Daoy (cell line): ENCODE data around the gene PITRM1. TPM values are rescaled to one million over a fixed set of nuclear protein-coding genes. Genes with fewer than 3 reads are reported as not detected.

Source experiments
- DNase-seq: peaks from one replicate; pipeline ENCODE4 v3.0.0-alpha.2; 2015; ENCODE audit warnings: low read depth
- total RNA-seq: library from RNA; depleted of rRNA; stranded (reverse); fragments of >200 nt; shearing (Covaris generic); gene quantifications from 2 replicates; pipeline ENCODE4 v1.2.3, GENCODE V29; 2014

Gene PITRM1
- total RNA-seq, 1 experiment from 2014 or later: 37.8 TPM

DNA sequence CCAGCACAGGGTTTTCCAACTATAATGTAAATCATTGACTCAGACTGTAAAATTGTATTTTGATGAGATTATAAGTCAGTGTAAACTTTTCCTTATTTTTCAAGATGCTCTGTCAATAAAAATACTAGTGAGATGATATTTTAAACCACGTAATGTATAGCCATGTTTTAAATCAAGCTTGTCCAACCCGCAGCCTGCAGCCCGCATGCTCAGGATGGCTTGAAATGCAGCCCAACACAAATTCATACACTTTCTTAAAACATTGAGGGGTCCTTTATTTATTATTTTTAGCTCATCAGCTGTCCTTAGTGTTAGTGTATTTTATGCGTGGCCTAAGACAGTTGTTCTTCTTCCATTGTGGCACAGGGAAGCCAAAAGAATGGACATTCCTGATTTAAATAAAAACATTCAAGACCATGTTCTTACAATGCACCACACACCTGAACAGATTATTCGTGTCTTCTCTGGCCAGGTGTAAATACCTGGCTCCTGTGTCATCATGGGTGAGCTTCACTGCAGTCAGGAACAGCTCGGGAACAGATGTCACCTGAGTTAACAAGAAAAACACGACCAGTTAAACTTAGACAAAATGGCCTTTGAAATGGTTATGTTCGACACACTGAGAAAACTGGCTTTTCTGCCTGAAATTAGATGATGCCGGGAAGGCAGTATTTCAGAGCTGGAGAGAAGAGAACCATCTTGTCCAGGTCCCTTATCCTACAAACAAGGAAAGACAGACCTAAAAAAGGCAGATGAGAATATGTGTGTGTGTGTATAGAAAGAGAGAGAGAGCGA is 5.9 kb downstream of the PITRM1 start:
- no peak for DNase-seq

GRCh38 chr10:3165196-3165595 is 7.4 kb downstream of the PITRM1 start:
- DNase-seq: no peak

GRCh38 chr10:3163879-3164278 is 8.7 kb downstream of the PITRM1 start:
- no peak for DNase-seq

- DNase-seq: no peak
Observed at GRCh38 chr10:3162533-3162932, 10.0 kb downstream of the PITRM1 start.

DNA sequence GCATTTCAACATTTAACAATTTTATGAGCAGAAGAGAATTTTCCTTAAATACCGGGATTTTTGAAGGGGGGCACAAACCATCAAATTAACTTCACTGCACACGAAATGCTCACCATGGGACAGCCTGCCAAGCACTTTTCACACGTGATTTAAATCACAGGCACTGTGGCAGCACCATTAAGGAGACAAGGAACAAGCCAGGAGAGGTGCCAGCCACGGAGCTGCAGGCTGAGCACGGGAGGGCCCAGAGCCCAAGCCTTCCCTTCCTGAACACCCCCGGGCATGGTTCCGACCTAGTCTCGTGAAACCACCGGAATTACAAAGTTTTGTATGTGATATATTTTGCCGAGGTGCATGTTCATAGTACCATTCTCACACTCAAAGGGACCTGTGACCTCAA is 13.4 kb downstream of the PITRM1 start:
- DNase-seq: no peak

GRCh38 chr10:3154666-3155065 is 17.9 kb downstream of the PITRM1 start:
- DNase-seq: no peak

DNA sequence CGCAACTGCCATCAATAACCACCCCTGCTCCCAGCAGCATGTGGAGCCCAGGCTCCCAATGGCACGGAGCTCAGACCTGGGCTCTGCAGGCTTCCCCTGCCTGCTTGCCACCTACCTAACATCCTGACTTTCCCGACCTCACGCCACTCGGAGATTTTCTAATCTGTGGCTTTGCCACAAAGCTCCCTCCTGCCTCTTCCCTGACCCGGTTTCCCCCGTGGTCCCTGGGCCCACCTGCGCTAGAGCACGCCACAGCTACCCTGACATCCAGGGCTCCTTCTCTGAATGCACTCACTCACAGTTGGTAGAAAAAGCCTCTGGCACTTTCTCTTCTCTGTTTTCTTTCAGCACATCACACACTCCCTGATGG is 20.0 kb downstream of the PITRM1 start:
- no peak for DNase-seq

- no peak for DNase-seq
Observed at GRCh38 chr10:3151889-3152565, 20.6 kb downstream of the PITRM1 start.

GRCh38 chr10:3150961-3151360 is 21.6 kb downstream of the PITRM1 start:
- no peak for DNase-seq

- no peak for DNase-seq
Observed at GRCh38 chr10:3150366-3150765, 22.2 kb downstream of the PITRM1 start.

DNA sequence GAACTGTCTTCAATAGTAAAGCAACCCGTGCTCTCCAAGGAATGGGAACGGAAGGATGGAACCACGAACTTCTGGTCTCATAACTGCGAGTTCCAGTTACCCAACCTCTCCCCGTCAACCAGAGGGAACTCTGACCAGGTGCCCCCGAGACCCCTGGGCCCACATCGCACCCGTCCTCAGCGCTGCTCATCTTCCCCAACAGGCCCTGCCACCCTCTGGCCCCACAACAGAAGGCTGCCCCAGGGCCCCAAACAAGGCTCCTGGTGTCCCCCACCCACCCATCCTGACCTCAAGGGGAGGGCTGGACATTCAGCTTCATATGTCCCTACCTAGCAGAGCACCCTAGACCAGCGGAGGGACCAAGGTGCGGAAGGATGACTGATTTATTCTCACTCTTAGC is 22.7 kb downstream of the PITRM1 start:
- DNase-seq: no peak

- DNase-seq: no peak
Observed at GRCh38 chr10:3148994-3149393, 23.6 kb downstream of the PITRM1 start.

DNA sequence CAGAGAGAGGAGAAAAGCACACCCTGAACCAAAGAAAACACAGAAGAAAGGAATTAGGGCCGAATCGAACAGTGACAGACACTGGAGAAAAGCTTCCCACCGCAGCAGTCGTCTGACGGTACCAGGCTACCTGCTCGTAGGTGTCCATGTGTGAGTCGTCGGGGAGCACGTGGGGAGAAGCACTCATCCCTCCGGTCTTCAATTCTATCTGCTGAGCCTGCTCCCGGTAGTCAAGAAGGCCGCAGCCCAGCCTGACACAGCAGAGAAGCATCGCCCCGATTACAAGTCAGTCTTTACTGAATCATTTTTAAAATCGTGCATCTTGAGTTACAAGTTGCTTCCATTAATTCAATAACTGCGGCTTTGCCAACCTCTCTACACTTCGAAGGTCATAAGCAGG is 24.5 kb downstream of the PITRM1 start:
- no peak for DNase-seq

DNA sequence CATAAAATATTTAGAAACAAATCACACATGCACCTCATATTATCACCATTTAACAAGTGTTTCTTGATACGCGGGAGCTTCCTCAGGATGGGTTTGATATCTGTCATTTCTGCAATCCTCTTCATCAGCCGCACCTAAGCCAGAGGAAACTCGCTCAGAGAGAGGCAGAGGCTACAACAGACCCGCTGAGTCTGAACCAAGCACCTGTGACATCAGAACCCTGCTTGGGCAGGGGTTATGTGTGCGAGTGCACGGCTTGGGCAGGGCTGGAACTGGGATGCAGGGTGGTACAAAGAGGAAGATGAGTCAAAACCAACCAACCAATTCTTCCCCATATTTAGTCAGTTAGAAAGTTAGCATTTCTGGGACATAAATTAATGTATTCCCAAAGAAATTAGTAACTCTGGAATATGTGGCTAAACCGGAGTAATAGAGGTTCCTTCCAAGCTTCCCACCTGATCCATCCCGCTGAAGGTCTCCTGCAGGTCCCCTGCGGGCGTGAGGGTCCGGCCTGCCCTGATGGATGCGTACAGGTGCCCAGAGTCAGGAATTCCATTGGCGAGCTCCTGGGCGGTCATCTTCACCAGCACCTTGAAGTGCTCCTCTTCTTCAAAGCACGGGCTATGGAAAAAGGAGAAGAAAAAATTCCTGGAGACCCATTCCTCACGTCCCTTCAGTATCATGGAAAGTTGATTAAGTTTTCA is 25.3 kb downstream of the PITRM1 start:
- no peak for DNase-seq

GRCh38 chr10:3146289-3146688 is 26.3 kb downstream of the PITRM1 start:
- no peak for DNase-seq

- no peak for DNase-seq
Observed at GRCh38 chr10:3145366-3145765, 27.2 kb downstream of the PITRM1 start.

DNA sequence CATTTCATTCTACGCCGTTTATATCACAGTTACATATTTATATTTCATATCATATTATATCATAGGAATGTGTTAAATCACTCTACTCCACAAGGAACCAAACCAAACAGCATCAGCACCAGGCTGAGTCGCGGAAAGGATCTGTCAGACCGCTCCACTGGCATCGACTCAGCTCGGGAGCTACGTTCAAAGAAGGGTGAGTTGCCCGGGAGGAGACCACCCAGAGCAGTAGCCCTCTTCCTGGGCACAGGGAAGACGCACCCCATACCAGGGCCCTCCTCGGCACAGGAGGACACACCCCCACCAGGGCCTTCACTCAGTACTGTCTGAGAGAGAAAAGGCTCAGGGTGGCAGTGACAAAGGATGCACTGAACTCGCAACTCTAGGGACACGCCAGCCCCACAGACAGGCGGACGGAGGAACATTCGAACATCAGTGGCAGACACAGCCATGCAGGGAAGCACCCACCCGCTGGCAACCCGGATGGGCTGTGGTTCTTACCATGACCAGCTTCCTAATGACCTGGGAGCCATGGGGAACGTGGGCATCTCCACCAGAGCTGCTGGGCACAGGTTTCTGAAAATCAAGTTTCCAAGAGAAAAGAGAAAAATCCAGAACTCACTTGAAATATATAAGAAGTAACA is 28.7 kb downstream of the PITRM1 start:
- no peak for DNase-seq

- DNase-seq: no peak
Observed at GRCh38 chr10:3143366-3143765, 29.2 kb downstream of the PITRM1 start.

DNA sequence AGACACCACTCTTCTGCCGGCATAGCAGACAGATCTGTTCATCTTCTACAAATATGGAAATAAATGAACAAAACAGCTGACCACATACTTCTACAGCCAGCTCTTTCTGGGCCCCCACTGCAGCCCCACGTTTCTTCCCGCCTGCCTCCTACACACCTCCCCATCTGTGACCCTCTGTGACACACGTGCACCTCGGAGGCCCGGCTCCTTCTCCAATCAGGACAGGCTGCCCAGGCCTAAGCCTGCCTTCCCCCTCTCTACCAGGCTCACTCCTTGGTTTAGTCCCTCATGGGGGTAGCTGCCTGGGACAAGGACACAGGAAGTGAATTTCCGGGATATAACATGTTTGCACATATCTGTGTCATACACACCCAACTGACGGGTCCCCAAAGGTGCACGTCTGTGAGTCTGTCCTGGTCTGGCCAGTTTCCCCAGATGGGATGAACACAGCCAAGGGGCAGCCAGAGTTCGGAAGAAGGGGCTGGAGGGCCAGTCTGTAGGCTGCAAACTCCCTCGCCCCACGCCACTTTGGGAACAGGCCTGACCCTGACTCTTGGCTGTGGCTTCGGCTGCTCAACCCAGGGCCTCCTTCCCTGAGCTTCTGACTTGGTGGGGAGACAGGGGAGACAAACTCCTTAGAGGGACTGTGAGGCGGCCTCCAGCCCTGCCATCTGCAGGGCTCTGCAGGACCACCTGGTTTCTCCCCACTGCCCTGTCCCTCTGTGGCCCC is 30.3 kb downstream of the PITRM1 start:
- no peak for DNase-seq

DNA sequence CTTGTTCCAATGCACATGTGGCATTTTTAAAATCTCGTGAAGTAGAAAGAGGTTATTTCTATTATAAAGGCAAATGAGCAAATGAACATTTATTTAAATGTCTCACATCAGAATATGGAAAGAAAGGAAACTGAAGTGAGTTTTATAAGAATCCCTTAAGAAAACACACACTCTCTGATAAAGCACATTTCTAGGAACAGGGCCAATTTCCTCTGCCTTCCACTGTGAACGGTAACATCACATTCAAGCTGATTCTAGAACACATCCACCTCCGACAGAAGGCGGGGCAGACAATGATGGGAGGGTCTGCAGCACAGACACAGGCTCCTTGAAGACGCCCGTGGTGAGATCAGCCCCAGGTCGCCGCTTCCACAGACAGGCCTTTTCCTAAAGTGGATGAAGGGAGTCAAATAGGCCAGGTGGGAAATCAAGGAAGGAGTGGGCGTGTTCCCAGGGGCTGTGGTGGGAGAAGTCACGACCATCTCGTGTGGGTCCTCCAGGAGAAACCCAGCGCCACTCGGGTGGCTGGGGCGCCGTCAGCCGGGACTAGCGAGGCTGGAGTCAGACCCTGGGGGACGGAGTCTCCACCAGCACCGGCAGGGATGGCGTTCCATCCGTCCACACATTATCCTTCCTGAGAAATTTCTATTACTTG is 31.1 kb downstream of the PITRM1 start:
- no peak for DNase-seq

DNA sequence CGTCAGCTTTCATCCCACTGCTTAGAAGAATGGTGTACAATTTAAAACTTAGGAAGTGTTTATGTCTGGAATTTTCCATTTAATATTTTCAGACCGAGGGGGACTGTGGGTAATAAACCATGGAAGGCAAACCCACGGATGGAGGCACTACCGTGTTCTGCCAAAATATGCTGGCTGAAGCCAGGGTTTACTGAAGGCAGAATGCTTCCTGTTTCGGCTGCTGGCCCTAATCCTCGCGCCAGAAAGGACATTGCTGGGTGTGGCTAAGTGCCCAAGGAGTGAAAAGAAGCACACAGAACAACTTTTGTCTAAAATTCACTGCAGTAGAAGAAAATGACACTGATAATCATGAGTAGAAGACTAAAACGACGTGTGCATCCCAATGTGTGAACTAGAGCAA is 32.3 kb downstream of the PITRM1 start:
- no peak for DNase-seq
